Epithelial cell of esophagus (primary cell): ENCODE results near the gene ITGA2B.
"Not testable (repeated sequence)": the region's sequence is repeated elsewhere in the genome, so short reads cannot be mapped to it uniquely, and the experiment has no call there.

Experiments
- DNase-seq: peaks from one replicate; pipeline ENCODE4 v3.0.0; 2010; ENCODE audit warnings: low read depth
- H3K4me3 ChIP-seq: 2 replicates; pipeline ENCODE4 v1.5.1; 2011; ENCODE audit warnings: mild to moderate bottlenecking, low read length, control low read depth
- CTCF ChIP-seq: IDR thresholded peaks from 2 replicates; pipeline ENCODE4 v1.5.1; 2011; ENCODE audit warnings: low read depth, mild to moderate bottlenecking, low read length, control low read depth, inconsistent platforms; ENCODE audit not compliant: insufficient read depth; ENCODE audit errors: missing control alignments

ITGA2B gene

GRCh38 chr17:44376779-44377178 lies 12.7 kb downstream of the ITGA2B start:
- TF ChIP-seq CTCF = no peak
- H3K4me3 ChIP-seq = no peak overlapping the region
- no peak for DNase-seq

- H3K4me3 ChIP-seq = no peak overlapping the region
- no peak for DNase-seq
- TF ChIP-seq CTCF = peak; percentile 44
Observed at GRCh38 chr17:44376124-44376523, 13.3 kb downstream of the ITGA2B start.

GRCh38 chr17:44375196-44376017 lies 14.0 kb downstream of the ITGA2B start:
- H3K4me3 ChIP-seq = no peak overlapping the region
- TF ChIP-seq CTCF = no peak
- DNase-seq = no peak

- DNase-seq = no peak
- no peak overlapping the region for H3K4me3 ChIP-seq
Observed at GRCh38 chr17:44374306-44375195, 14.9 kb downstream of the ITGA2B start.

GRCh38 chr17:44372036-44372435 lies 17.4 kb downstream of the ITGA2B start:
- TF ChIP-seq CTCF = no peak
- no peak for DNase-seq
- no peak overlapping the region for H3K4me3 ChIP-seq

More at GRCh38 chr17:44374306-44375195, 14.9 kb downstream of the ITGA2B start:
- TF ChIP-seq CTCF = no peak

- not testable (repeated sequence) for H3K4me3 ChIP-seq, DNase-seq
Observed at GRCh38 chr17:44369414-44370023, 19.9 kb downstream of the ITGA2B start.

GRCh38 chr17:44368391-44369243 lies 20.8 kb downstream of the ITGA2B start:
- not testable (repeated sequence) for DNase-seq, H3K4me3 ChIP-seq
